SW 1271 (cell line): ENCODE results near the gene GAK.
"Not testable (repeated sequence)": the region's sequence is repeated elsewhere in the genome, so short reads cannot be mapped to it uniquely, and the experiment has no call there.

Experiments
- DNase-seq, 2 experiments: peaks; one replicate each; lab custom pipeline; 2025; lab: John Stamatoyannopoulos, UW

GAK gene

GRCh38 chr4:926538-926937 lies 5.6 kb downstream of the GAK start:
- DNase-seq: no peak

GRCh38 chr4:925771-926500 lies 6.2 kb downstream of the GAK start:
- no peak for DNase-seq

- DNase-seq: no peak
These were observed 6.9 kb downstream of the GAK start for GRCh38 chr4:925171-925570.

GRCh38 chr4:924107-925096 lies 7.7 kb downstream of the GAK start:
- no peak for DNase-seq

- no peak for DNase-seq
These were observed 10.2 kb downstream of the GAK start for GRCh38 chr4:921830-922331.

- DNase-seq: not testable (repeated sequence)
These were observed 13.0 kb downstream of the GAK start for GRCh38 chr4:919004-919680.

GRCh38 chr4:918591-918990 lies 13.5 kb downstream of the GAK start:
- not testable (repeated sequence) for DNase-seq

- no peak for DNase-seq
These were observed 14.1 kb downstream of the GAK start for GRCh38 chr4:917992-918391.

- no peak for DNase-seq
These were observed 14.7 kb downstream of the GAK start for GRCh38 chr4:917466-917865.

GRCh38 chr4:915595-915994 lies 16.5 kb downstream of the GAK start:
- DNase-seq: no peak

- DNase-seq: no peak
These were observed 17.1 kb downstream of the GAK start for GRCh38 chr4:915041-915474.

- DNase-seq: no peak
These were observed 17.6 kb downstream of the GAK start for GRCh38 chr4:914531-914930.

- no peak for DNase-seq
These were observed 18.9 kb downstream of the GAK start for GRCh38 chr4:913280-913618.

- DNase-seq: no peak
These were observed 19.4 kb downstream of the GAK start for GRCh38 chr4:912548-913279.

GRCh38 chr4:911871-912490 lies 20.1 kb downstream of the GAK start:
- no peak for DNase-seq

GRCh38 chr4:911221-911751 lies 20.8 kb downstream of the GAK start:
- no peak for DNase-seq

- DNase-seq: no peak
These were observed 21.6 kb downstream of the GAK start for GRCh38 chr4:910366-911091.

GRCh38 chr4:909821-910220 lies 22.3 kb downstream of the GAK start:
- no peak for DNase-seq

- DNase-seq: no peak
These were observed 23.0 kb downstream of the GAK start for GRCh38 chr4:909131-909571.
